Left lung (tissue), 10 donors: ENCODE results near the gene TRPM3. TPM values are rescaled to one million over a fixed set of nuclear protein-coding genes. Genes with fewer than 3 reads are reported as not detected.
A peak's percentile ranks its signal among the peaks of the same experiment; 100 is the strongest.

Source experiments
- ATAC-seq: fragments of 200-7000 bp; cut with Tn5 transposase; one replicate; pipeline ENCODE4 v1.9.1; 2020; ENCODE audit warnings: moderate library complexity
- DNase-seq, 4 donors: peaks; one replicate each; pipeline ENCODE4 v3.0.0-alpha.2; 2013 to 2020
- H3K27ac ChIP-seq, 2 donors: fragments of 200-600 bp; sonication (generic) in 1 of 2; one replicate each; pipeline versions ENCODE4 v1.5.0 to v1.8.0; 2020 to 2021
- H3K27me3 ChIP-seq, 2 donors: fragments of 200-600 bp; sonication (generic) in 1 of 2; one replicate each; pipeline versions ENCODE4 v1.5.0 to v1.8.0; 2020 to 2021
- H3K36me3 ChIP-seq, 2 donors: fragments of 200-600 bp; sonication (generic) in 1 of 2; one replicate each; pipeline versions ENCODE4 v1.5.0 to v1.8.0; 2020 to 2021
- H3K4me1 ChIP-seq, 2 donors: fragments of 200-600 bp; one replicate each; pipeline ENCODE4 v1.8.0; 2021
- H3K4me3 ChIP-seq, 2 donors: fragments of 200-600 bp; sonication (generic) in 1 of 2; one replicate each; pipeline versions ENCODE4 v1.5.0 to v1.8.0; 2020 to 2021; ENCODE audit warnings: mild to moderate bottlenecking in 1 of 2
- H3K9me3 ChIP-seq, 2 donors: fragments of 200-600 bp; sonication (generic) in 1 of 2; one replicate each; pipeline versions ENCODE4 v1.5.0 to v1.8.0; 2020 to 2021
- intact Hi-C, 2 donors: fragments of 100-400 bp; cut with DNase I; formaldehyde crosslinking; loops; one replicate each; pipeline versions ENCODE4 v1.11.2 to v1.14.2; 2022
- polyA plus RNA-seq, 6 donors: library from polyadenylated mRNA; unstranded; fragments of 120-200 nt; gene quantifications; one replicate each; pipeline ENCODE4 v1.2.1, GENCODE V29; 2013; ENCODE audit not compliant: insufficient read length in 6 of 6
- total RNA-seq, 2 donors: library from RNA; stranded (reverse); fragmentation: NEBNext Ultra II Directional; extraction: Animal tissue kit (Norgen Biotek cat#: 25700); gene quantifications; one replicate each; pipeline ENCODE4 v1.2.1, GENCODE V29; 2021
- TF ChIP-seq, protein P1 (sequence below), 2 donors: fragments of 200-600 bp; sonication (generic) in 1 of 2; IDR thresholded peaks; one replicate each; pipeline versions ENCODE4 v1.5.0 to v1.8.0; 2021; ENCODE audit warnings: antibody characterized with exemption in 2 of 2
- donor health status: DM: no; HTN: yes; CAD: no.
- donor health status: DM: no; HTN: no; CAD: no.

TRPM3 gene
- total and polyA plus RNA-seq, 8 donors = 0.17 to 2.1 (median 1.2) TPM

DNA sequence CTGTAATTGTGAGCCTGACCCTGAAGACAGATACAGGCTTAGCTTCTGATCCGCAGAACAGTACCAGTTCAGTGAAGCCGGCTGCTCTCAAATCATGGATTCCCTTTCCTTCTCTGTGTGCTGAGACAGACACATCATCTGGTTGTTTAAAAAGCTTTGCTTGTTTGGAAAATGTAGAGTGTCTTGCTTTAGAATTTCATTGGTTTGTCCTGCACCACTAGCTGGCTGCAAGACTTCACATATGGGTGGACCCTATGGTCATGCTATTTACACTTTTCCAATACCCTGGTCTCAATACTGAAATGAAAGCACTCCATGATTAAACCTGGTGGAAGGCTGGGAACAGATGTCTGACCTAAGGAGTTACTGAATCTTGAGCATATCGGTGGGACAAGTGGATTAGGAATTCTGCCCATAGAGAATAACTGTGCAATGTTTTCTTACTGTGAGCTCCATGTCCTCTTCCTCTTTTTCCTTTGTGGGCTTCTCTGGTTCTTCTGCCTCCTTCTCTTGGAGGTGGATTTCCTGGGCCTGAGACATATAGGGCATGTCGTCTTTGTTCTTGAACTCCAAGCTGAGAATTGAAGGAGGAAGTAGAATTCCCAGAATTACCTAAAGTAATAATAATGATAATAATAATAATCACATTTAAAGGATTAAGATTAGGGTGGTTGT lies 505.8 kb downstream of the TRPM3 start:
- no peak for DNase-seq
- H3K36me3 ChIP-seq = no peaks in the 10 kb centered on the region
- TF ChIP-seq, protein P1, sequence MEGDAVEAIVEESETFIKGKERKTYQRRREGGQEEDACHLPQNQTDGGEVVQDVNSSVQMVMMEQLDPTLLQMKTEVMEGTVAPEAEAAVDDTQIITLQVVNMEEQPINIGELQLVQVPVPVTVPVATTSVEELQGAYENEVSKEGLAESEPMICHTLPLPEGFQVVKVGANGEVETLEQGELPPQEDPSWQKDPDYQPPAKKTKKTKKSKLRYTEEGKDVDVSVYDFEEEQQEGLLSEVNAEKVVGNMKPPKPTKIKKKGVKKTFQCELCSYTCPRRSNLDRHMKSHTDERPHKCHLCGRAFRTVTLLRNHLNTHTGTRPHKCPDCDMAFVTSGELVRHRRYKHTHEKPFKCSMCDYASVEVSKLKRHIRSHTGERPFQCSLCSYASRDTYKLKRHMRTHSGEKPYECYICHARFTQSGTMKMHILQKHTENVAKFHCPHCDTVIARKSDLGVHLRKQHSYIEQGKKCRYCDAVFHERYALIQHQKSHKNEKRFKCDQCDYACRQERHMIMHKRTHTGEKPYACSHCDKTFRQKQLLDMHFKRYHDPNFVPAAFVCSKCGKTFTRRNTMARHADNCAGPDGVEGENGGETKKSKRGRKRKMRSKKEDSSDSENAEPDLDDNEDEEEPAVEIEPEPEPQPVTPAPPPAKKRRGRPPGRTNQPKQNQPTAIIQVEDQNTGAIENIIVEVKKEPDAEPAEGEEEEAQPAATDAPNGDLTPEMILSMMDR (IDR thresholded peaks at IDR 0.05) = no peak
- intact Hi-C loops = loop anchor here in 1 of 2 donors (10.0 kb wide), 1 partner anchor 641 kb away; no protein-coding TSS in a partner anchor
- no peak overlapping the region for H3K4me3 ChIP-seq
- H3K9me3 ChIP-seq = no peaks in the 10 kb centered on the region
- H3K27ac ChIP-seq = no peak overlapping the region
- H3K27me3 ChIP-seq = no peaks in the 10 kb centered on the region
- H3K4me1 ChIP-seq = no peaks in the 10 kb centered on the region
- no peak for ATAC-seq

DNA sequence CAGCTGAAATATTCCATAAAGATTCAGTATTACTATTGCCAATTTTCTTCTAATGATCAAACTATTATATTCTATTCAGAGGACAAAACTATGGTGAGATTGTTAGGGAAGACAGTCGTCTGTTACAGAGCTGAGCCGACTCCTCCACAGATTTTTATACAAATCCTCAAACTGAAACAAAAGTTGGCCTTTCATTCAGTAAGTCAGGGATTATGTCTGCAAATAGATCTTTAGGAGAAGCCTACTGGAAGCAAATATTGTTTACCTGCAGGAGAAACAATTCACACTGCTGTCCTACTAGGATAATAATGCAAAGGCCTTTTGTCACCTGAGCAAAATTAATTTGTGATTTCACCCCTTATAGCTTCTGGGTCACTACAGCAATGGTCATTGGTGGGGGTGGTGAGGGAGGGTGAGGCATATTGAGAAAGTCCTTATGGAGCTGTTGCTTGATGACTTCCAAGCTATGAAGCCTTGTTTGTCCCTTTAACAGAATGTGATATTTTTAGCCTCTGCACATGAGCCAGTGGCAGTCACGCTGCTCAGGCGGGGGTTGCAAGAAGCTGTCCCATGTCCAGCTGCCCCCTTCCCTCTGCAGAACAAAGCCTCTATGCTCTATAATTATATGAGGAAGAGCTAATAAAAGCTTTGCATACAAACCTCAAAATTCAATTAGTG lies 506.5 kb downstream of the TRPM3 start:
- Histone ChIP-seq H3K9me3 (no peaks in the 10 kb centered on the region), H3K27me3 (no peaks in the 10 kb centered on the region), H3K36me3 (no peaks in the 10 kb centered on the region), H3K4me3 (no peak overlapping the region), H3K4me1 (no peaks in the 10 kb centered on the region), H3K27ac (no peak overlapping the region)
- DNase-seq = peak in 2 of 4 donors; percentile 29 to 37
- ATAC-seq = no peak
- TF ChIP-seq, protein P1 (IDR thresholded peaks at IDR 0.05) = no peak
- intact Hi-C loops = loop anchor here in 1 of 2 donors (10.0 kb wide), 1 partner anchor 640 kb away; no protein-coding TSS in a partner anchor

DNA sequence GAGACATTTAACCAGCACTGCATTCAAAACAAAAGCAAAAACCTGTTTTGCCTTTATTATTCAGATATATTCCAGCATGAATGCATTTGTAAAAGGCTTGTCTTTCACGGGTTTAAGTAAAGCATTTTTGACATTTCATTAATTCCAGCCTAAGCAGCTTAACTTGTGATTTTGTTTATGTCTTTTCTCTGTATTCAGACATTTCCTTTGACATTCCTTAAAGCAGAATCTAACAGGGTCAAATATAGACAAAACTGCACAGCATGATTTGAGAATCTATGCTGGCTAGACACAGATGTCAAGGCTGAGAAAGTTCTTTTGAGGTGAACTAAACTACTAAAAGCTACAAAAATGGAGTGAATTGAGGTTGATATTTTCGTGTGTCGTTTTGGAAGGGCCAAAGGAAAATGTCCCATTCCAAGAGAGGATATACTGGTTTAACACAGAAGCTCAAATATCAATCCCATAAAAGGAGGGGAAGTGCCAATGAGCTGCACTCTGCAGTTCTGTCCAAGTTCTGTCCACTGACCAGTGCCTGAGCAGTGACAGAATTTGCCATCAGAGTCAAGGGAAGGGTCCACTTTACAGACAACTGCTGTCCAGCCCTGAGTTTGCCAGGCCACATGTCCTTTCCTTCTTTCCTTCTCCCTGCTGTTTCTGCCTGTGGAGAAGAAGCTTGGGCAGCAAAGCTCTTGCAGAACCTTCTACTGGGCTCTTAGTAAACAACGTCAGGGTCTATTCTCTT lies 508.2 kb downstream of the TRPM3 start:
- DNase-seq (no peak), ATAC-seq (no peak)
- H3K27ac ChIP-seq = no peak overlapping the region
- H3K36me3 ChIP-seq = no peaks in the 10 kb centered on the region
- TF ChIP-seq, protein P1 (IDR thresholded peaks at IDR 0.05) = no peak
- H3K4me1 ChIP-seq = peaks cover 0 to 3% of the 10 kb centered on the region in 2 donors
- no peaks in the 10 kb centered on the region for H3K9me3 ChIP-seq
- intact Hi-C loops = loop anchor here in 1 of 2 donors (10.0 kb wide), 1 partner anchor 638 kb away; no protein-coding TSS in a partner anchor
- H3K27me3 ChIP-seq = no peaks in the 10 kb centered on the region
- H3K4me3 ChIP-seq = no peak overlapping the region

DNA sequence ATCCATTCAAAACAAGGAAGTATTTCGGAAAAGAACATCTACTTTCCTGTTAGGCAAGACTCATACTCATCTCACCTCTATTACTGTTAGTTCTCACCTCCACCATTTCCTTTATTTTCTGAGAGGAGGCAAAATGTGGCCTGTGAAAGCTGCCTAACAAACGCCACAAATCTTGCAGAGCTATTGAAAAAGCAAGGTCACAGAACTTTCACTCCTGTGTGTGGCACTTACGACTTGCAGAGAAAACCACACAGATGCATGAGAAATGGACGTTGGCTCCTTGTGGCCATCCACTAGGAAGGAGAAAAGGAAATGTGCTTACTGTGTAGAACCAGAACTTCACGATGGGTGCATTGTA lies 511.2 kb downstream of the TRPM3 start:
- DNase-seq (no peak), ATAC-seq (no peak)
- H3K9me3 ChIP-seq = no peaks in the 10 kb centered on the region
- H3K27me3 ChIP-seq = no peaks in the 10 kb centered on the region
- TF ChIP-seq, protein P1 (IDR thresholded peaks at IDR 0.05) = no peak
- H3K36me3 ChIP-seq = no peaks in the 10 kb centered on the region
- H3K4me3 ChIP-seq = no peak overlapping the region
- intact Hi-C loops = loop anchor here in 1 of 2 donors (10.0 kb wide), 1 partner anchor 635 kb away; no protein-coding TSS in a partner anchor
- no peak overlapping the region for H3K27ac ChIP-seq
- H3K4me1 ChIP-seq = peaks cover 0 to 10% of the 10 kb centered on the region in 2 donors
